ENCODE results near the gene CNTLN.

Gene CNTLN

GRCh38 chr9:17484906-17485305 lies 350.1 kb downstream of the CNTLN start:
- H3K4me3 ChIP-seq (ENCODE audit: low read depth, low read length, poor library complexity, severe bottlenecking), result no peak overlapping the region
- H3K36me3 ChIP-seq (ENCODE audit: insufficient read depth, low read length), result no peaks in the 10 kb centered on the region
- no peaks in the 10 kb centered on the region for H4K20me1 ChIP-seq (ENCODE audit: insufficient read depth, low read length)
- no peaks in the 10 kb centered on the region for H3K9me3 ChIP-seq (ENCODE audit: low read length)
- H2AFZ ChIP-seq (ENCODE audit: low read length), result no peak overlapping the region
- H3K9me2 ChIP-seq (ENCODE audit: low read depth, low read length), result no peaks in the 10 kb centered on the region
- TF ChIP-seq CTCF (IDR thresholded peaks at IDR 0.05; ENCODE audit: low read length), result no peak
- no peak for TF ChIP-seq EZH2 (IDR thresholded peaks at IDR 0.05; ENCODE audit: borderline replicate concordance, low read length)
- no peak overlapping the region for H3K27ac ChIP-seq (ENCODE audit: low read depth, low read length, poor library complexity, severe bottlenecking)
- H3K4me2 ChIP-seq (ENCODE audit: low read length), result no peak overlapping the region
- no peaks in the 10 kb centered on the region for H3K27me3 ChIP-seq (ENCODE audit: insufficient read depth, low read length)
- no peaks in the 10 kb centered on the region for H3K79me2 ChIP-seq (ENCODE audit: insufficient read depth, low read length)
- no peaks in the 10 kb centered on the region for H3F3A ChIP-seq (ENCODE audit: insufficient read depth, low read length)
- H3K4me1 ChIP-seq (ENCODE audit: insufficient read depth, low read length, severe bottlenecking), result no peaks in the 10 kb centered on the region
- no peak overlapping the region for H3K9ac ChIP-seq (ENCODE audit: low read length)

- H3K9me3 ChIP-seq (ENCODE audit: low read length), result no peaks in the 10 kb centered on the region
- no peaks in the 10 kb centered on the region for H3F3A ChIP-seq (ENCODE audit: insufficient read depth, low read length)
- no peaks in the 10 kb centered on the region for H3K27me3 ChIP-seq (ENCODE audit: insufficient read depth, low read length)
- H3K4me2 ChIP-seq (ENCODE audit: low read length), result no peak overlapping the region
- H3K9me2 ChIP-seq (ENCODE audit: low read depth, low read length), result no peaks in the 10 kb centered on the region
- no peak overlapping the region for H3K4me3 ChIP-seq (ENCODE audit: low read depth, low read length, poor library complexity, severe bottlenecking)
- H3K79me2 ChIP-seq (ENCODE audit: insufficient read depth, low read length), result no peaks in the 10 kb centered on the region
- no peaks in the 10 kb centered on the region for H4K20me1 ChIP-seq (ENCODE audit: insufficient read depth, low read length)
- no peak overlapping the region for H3K9ac ChIP-seq (ENCODE audit: low read length)
- no peaks in the 10 kb centered on the region for H3K36me3 ChIP-seq (ENCODE audit: insufficient read depth, low read length)
- no peak for TF ChIP-seq CTCF (IDR thresholded peaks at IDR 0.05; ENCODE audit: low read length)
- TF ChIP-seq EZH2 (IDR thresholded peaks at IDR 0.05; ENCODE audit: borderline replicate concordance, low read length), result no peak
- H3K4me1 ChIP-seq (ENCODE audit: insufficient read depth, low read length, severe bottlenecking), result no peaks in the 10 kb centered on the region
- no peak overlapping the region for H3K27ac ChIP-seq (ENCODE audit: low read depth, low read length, poor library complexity, severe bottlenecking)
- no peak overlapping the region for H2AFZ ChIP-seq (ENCODE audit: low read length)
Observed at GRCh38 chr9:17486396-17486795, 351.6 kb downstream of the CNTLN start.

- H3K4me3 ChIP-seq (ENCODE audit: low read depth, low read length, poor library complexity, severe bottlenecking), result no peak overlapping the region
- H4K20me1 ChIP-seq (ENCODE audit: insufficient read depth, low read length), result no peaks in the 10 kb centered on the region
- no peaks in the 10 kb centered on the region for H3K4me1 ChIP-seq (ENCODE audit: insufficient read depth, low read length, severe bottlenecking)
- no peaks in the 10 kb centered on the region for H3K9me2 ChIP-seq (ENCODE audit: low read depth, low read length)
- H3K79me2 ChIP-seq (ENCODE audit: insufficient read depth, low read length), result no peaks in the 10 kb centered on the region
- no peak overlapping the region for H3K4me2 ChIP-seq (ENCODE audit: low read length)
- no peaks in the 10 kb centered on the region for H3F3A ChIP-seq (ENCODE audit: insufficient read depth, low read length)
- H3K27ac ChIP-seq (ENCODE audit: low read depth, low read length, poor library complexity, severe bottlenecking), result no peak overlapping the region
- TF ChIP-seq CTCF (IDR thresholded peaks at IDR 0.05; ENCODE audit: low read length) (no peak), EZH2 (IDR thresholded peaks at IDR 0.05; ENCODE audit: borderline replicate concordance, low read length) (no peak)
- no peaks in the 10 kb centered on the region for H3K9me3 ChIP-seq (ENCODE audit: low read length)
- no peak overlapping the region for H3K9ac ChIP-seq (ENCODE audit: low read length)
- H3K27me3 ChIP-seq (ENCODE audit: insufficient read depth, low read length), result no peaks in the 10 kb centered on the region
- no peaks in the 10 kb centered on the region for H3K36me3 ChIP-seq (ENCODE audit: insufficient read depth, low read length)
- no peak overlapping the region for H2AFZ ChIP-seq (ENCODE audit: low read length)
Observed at GRCh38 chr9:17487467-17487866, 352.6 kb downstream of the CNTLN start.

All from OCI-LY1 (cell line).